ENCODE data around the gene OSBPL10. TPM values are rescaled to one million over a fixed set of nuclear protein-coding genes. Genes with fewer than 3 reads are reported as not detected.
"Not testable (repeated sequence)": the region's sequence is repeated elsewhere in the genome, so short reads cannot be mapped to it uniquely, and the experiment has no call there.

Gene OSBPL10
- total and polyA plus RNA-seq, 2 donors (not counting 1 experiment from before 2014, with no cell fraction given), result 7.1 to 7.5 TPM

DNA sequence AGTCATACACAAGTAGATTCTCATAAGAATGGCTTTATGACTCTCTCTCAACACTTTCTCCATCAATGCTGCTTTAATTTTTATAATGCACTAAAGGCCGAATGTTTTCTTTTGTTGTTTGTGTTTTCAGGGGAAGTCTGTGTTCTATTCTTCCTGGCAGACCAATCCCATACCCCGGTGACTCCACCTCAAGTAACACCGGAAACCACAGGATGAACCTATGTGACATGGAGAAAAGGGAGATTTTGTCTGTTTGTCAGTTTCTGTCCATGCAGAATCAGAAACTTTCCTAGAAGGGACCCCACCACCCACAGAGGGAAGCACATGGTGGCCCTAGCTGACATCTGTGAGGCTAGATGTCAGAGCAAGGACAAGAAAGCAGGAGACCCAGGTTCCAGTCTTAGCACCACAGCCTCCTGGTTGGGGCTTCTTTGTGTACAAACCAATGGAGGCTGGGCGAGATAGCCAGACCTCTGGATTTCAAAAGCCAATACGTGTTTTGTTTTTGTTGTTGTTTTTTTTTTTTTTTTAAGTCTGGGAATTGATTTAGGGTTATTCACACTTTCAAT lies 109.0 kb downstream of the OSBPL10 start:
- Histone ChIP-seq H2AFZ (ENCODE audit: low read length) (no peak overlapping the region), H3K4me1 (ENCODE audit: control insufficient read depth, extremely low read depth, insufficient read depth, low read length) (no peaks in the 10 kb centered on the region), H3K79me2 (ENCODE audit: control insufficient read depth, insufficient read depth, low read length) (no peaks in the 10 kb centered on the region), H3K9ac (ENCODE audit: insufficient read depth, low read length) (no peak overlapping the region), H3K27me3 (ENCODE audit: control insufficient read depth, insufficient read depth, low read length) (no peaks in the 10 kb centered on the region), H3K4me2 (ENCODE audit: extremely low read depth, insufficient read depth, low read length) (no peak overlapping the region), H4K20me1 (ENCODE audit: control insufficient read depth, extremely low read depth, insufficient read depth, low read length) (no peaks in the 10 kb centered on the region), H3K9me3 (ENCODE audit: control insufficient read depth, insufficient read depth, low read depth, low read length) (no peaks in the 10 kb centered on the region), H3K27ac (ENCODE audit: insufficient read depth, low read length) (no peak overlapping the region), H3K36me3 (ENCODE audit: control insufficient read depth, insufficient read depth, low read length) (no peaks in the 10 kb centered on the region), H3K4me3 (replicated peaks in 1 of 4; ENCODE audit: control extremely low read depth in 1 of 4, insufficient read depth in 1 of 4, low read depth in 3 of 4, low read length in 4 of 4) (no peak overlapping the region)
- TF ChIP-seq EZH2 (IDR thresholded peaks at IDR 0.05; ENCODE audit: low read length, missing control alignments), result no peak
- TF ChIP-seq, protein P1, sequence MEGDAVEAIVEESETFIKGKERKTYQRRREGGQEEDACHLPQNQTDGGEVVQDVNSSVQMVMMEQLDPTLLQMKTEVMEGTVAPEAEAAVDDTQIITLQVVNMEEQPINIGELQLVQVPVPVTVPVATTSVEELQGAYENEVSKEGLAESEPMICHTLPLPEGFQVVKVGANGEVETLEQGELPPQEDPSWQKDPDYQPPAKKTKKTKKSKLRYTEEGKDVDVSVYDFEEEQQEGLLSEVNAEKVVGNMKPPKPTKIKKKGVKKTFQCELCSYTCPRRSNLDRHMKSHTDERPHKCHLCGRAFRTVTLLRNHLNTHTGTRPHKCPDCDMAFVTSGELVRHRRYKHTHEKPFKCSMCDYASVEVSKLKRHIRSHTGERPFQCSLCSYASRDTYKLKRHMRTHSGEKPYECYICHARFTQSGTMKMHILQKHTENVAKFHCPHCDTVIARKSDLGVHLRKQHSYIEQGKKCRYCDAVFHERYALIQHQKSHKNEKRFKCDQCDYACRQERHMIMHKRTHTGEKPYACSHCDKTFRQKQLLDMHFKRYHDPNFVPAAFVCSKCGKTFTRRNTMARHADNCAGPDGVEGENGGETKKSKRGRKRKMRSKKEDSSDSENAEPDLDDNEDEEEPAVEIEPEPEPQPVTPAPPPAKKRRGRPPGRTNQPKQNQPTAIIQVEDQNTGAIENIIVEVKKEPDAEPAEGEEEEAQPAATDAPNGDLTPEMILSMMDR (conservative IDR thresholded peaks at IDR 0.05 in 1 of 2, IDR thresholded peaks at IDR 0.05 in 1 of 2; ENCODE audit: low read depth in 1 of 2, low read length in 2 of 2), result no peak
- no peak for DNase-seq (ENCODE audit: low read depth in 2 of 2)

DNA sequence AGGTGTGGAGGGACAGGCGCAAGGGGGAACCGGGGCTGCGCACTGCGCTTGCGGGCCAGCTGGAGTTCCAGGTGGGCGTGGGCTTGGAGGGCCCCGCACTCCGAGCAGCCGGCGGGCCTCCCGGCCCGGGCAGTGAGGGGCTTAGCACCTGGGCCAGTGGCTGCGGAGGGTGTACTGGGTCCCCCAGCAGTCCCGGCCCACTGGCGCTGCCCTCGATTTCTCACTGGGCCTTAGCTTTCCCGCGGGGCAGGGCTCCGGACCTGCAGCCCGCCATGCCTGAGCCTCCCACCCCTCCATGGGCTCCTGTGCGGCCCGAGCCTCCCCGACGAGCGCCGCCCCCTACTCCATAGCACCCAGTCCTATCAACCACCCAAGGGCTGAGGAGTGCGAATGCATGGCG lies 111.0 kb downstream of the OSBPL10 start:
- not testable (repeated sequence) for H3K9ac ChIP-seq (ENCODE audit: insufficient read depth, low read length); H3K4me2 ChIP-seq (ENCODE audit: extremely low read depth, insufficient read depth, low read length); H3K27ac ChIP-seq (ENCODE audit: insufficient read depth, low read length); DNase-seq (ENCODE audit: low read depth in 2 of 2); H3K27me3 ChIP-seq (ENCODE audit: control insufficient read depth, insufficient read depth, low read length); H3K36me3 ChIP-seq (ENCODE audit: control insufficient read depth, insufficient read depth, low read length); H3K9me3 ChIP-seq (ENCODE audit: control insufficient read depth, insufficient read depth, low read depth, low read length); H4K20me1 ChIP-seq (ENCODE audit: control insufficient read depth, extremely low read depth, insufficient read depth, low read length); H2AFZ ChIP-seq (ENCODE audit: low read length); H3K4me3 ChIP-seq (replicated peaks in 1 of 4; ENCODE audit: control extremely low read depth in 1 of 4, insufficient read depth in 1 of 4, low read depth in 3 of 4, low read length in 4 of 4); H3K4me1 ChIP-seq (ENCODE audit: control insufficient read depth, extremely low read depth, insufficient read depth, low read length); H3K79me2 ChIP-seq (ENCODE audit: control insufficient read depth, insufficient read depth, low read length)

DNA sequence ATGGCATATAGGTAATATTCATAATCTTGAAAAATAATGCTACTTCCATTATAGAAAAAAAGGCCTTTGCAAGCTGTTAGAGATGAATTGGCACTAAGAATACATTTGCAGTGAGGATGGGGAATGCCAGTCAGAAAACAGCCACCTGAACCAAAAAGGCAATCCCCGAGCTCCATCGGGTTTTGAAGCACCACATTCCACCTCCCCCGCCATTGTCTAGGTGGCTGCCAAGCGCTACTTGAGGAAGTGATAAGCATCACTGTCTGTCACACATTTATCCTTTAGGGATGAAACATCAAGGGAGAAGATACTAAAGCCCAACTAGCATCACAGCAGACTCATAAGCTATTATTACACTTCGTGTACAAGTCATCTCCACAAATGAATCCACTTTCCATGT lies 112.8 kb downstream of the OSBPL10 start:
- Histone ChIP-seq H3K4me1 (ENCODE audit: control insufficient read depth, extremely low read depth, insufficient read depth, low read length) (no peaks in the 10 kb centered on the region), H4K20me1 (ENCODE audit: control insufficient read depth, extremely low read depth, insufficient read depth, low read length) (no peaks in the 10 kb centered on the region), H3K4me3 (replicated peaks in 1 of 4; ENCODE audit: control extremely low read depth in 1 of 4, insufficient read depth in 1 of 4, low read depth in 3 of 4, low read length in 4 of 4) (no peak overlapping the region), H3K9ac (ENCODE audit: insufficient read depth, low read length) (no peak overlapping the region), H3K27ac (ENCODE audit: insufficient read depth, low read length) (no peak overlapping the region), H3K36me3 (ENCODE audit: control insufficient read depth, insufficient read depth, low read length) (no peaks in the 10 kb centered on the region), H3K79me2 (ENCODE audit: control insufficient read depth, insufficient read depth, low read length) (no peaks in the 10 kb centered on the region), H3K4me2 (ENCODE audit: extremely low read depth, insufficient read depth, low read length) (no peak overlapping the region), H3K9me3 (ENCODE audit: control insufficient read depth, insufficient read depth, low read depth, low read length) (no peaks in the 10 kb centered on the region), H3K27me3 (ENCODE audit: control insufficient read depth, insufficient read depth, low read length) (no peaks in the 10 kb centered on the region), H2AFZ (ENCODE audit: low read length) (no peak overlapping the region)
- TF ChIP-seq, protein P1 (conservative IDR thresholded peaks at IDR 0.05 in 1 of 2, IDR thresholded peaks at IDR 0.05 in 1 of 2; ENCODE audit: low read depth in 1 of 2, low read length in 2 of 2), result no peak
- no peak for TF ChIP-seq EZH2 (IDR thresholded peaks at IDR 0.05; ENCODE audit: low read length, missing control alignments)
- no peak for DNase-seq (ENCODE audit: low read depth in 2 of 2)

Data from fibroblast of lung (primary cell).